HepG2 (cell line): ENCODE results near the gene RFC1. TPM values are rescaled to one million over a fixed set of nuclear protein-coding genes. Genes with fewer than 3 reads are reported as not detected.

ENCODE experiments used
- ATM ChIP-seq: fragments of 450-650 bp; IDR thresholded peaks from 2 replicates; pipeline ENCODE4 v1.7.1; 2017; ENCODE audit warnings: mild to moderate bottlenecking, borderline replicate concordance
- BRCA1 ChIP-seq: sonication (generic); formaldehyde crosslinking; IDR thresholded peaks from 2 replicates; pipeline ENCODE4 v1.4.0; 2020; ENCODE audit warnings: missing genetic modification reagents
- CEBPG ChIP-seq: IDR thresholded peaks from 2 replicates; pipeline ENCODE4 v1.6.1; 2016
- DPF2 ChIP-seq: sonication (generic); formaldehyde crosslinking; IDR thresholded peaks from 2 replicates; pipeline ENCODE4 v1.4.0; 2020; ENCODE audit warnings: mild to moderate bottlenecking, low read depth, missing genetic modification reagents, borderline replicate concordance
- MBNL3 ChIP-seq: fragments of 250-450 bp; sonication (Bioruptor Pico); conservative IDR thresholded peaks from 2 replicates; pipeline ENCODE4 v1.8.0; 2022; ENCODE audit warnings: mild to moderate bottlenecking, inconsistent platforms
- MLX ChIP-seq: IDR thresholded peaks from 2 replicates; pipeline ENCODE4 v1.6.1; 2016
- NFKB2 ChIP-seq: sonication (generic); formaldehyde crosslinking; IDR thresholded peaks from 2 replicates; pipeline ENCODE4 v1.4.0; 2020; ENCODE audit warnings: missing genetic modification reagents, borderline replicate concordance
- PCBP1 ChIP-seq: fragments of 200-400 bp; formaldehyde crosslinking; IDR thresholded peaks from 2 replicates; pipeline ENCODE4 v1.6.1; 2017; ENCODE audit warnings: mild to moderate bottlenecking, low read depth, low read length, borderline replicate concordance
- RAD51 ChIP-seq: fragments of 450-650 bp; IDR thresholded peaks from 2 replicates; pipeline ENCODE4 v1.6.1; 2016; ENCODE audit warnings: borderline replicate concordance
- RFX3 ChIP-seq: IDR thresholded peaks from 2 replicates; pipeline ENCODE4 v1.6.1; 2016; ENCODE audit warnings: missing biosample characterization, missing genetic modification reagents
- SETDB1 ChIP-seq: sonication (generic); formaldehyde crosslinking; IDR thresholded peaks from 2 replicates; pipeline ENCODE4 v1.5.1; 2020; ENCODE audit warnings: missing genetic modification reagents, mild to moderate bottlenecking, borderline replicate concordance
- SP1 ChIP-seq, 2 experiments: fragments of 450-650 bp in 1 of 2; sonication (generic) in 1 of 2; formaldehyde crosslinking in 1 of 2; IDR thresholded peaks; 2 replicates each; pipeline versions ENCODE4 v1.4.0 to v1.6.1; 2016 to 2020; ENCODE audit warnings: missing genetic modification reagents in 1 of 2
- SP2 ChIP-seq: sonication (generic); formaldehyde crosslinking; IDR thresholded peaks from 2 replicates; pipeline ENCODE4 v1.5.1; 2020; ENCODE audit warnings: mild to moderate bottlenecking, missing genetic modification reagents
- SP4 ChIP-seq: sonication (generic); formaldehyde crosslinking; IDR thresholded peaks from 2 replicates; pipeline ENCODE4 v1.8.1; 2023; ENCODE audit warnings: mild to moderate bottlenecking, missing genetic modification reagents
- TAF1 ChIP-seq: sonication (generic); formaldehyde crosslinking; IDR thresholded peaks from 2 replicates; pipeline ENCODE4 v1.4.0; 2020; ENCODE audit warnings: missing genetic modification reagents
- ZNF180 ChIP-seq: sonication (generic); formaldehyde crosslinking; IDR thresholded peaks from 2 replicates; pipeline ENCODE4 v1.4.0; 2020; ENCODE audit warnings: low read depth, missing genetic modification reagents, borderline replicate concordance
- ZNF335 ChIP-seq: sonication (generic); formaldehyde crosslinking; IDR thresholded peaks from 2 replicates; pipeline ENCODE4 v1.4.0; 2020; ENCODE audit warnings: missing genetic modification reagents
- ZNF574 ChIP-seq: sonication (generic); formaldehyde crosslinking; IDR thresholded peaks from 2 replicates; pipeline ENCODE4 v1.4.0; 2020; ENCODE audit warnings: missing genetic modification reagents
- ZNF646 ChIP-seq: sonication (generic); formaldehyde crosslinking; IDR thresholded peaks from 2 replicates; pipeline ENCODE4 v1.9.0; 2021; ENCODE audit warnings: mild to moderate bottlenecking, missing genetic modification reagents
- ZNF720 ChIP-seq: sonication (generic); formaldehyde crosslinking; IDR thresholded peaks from 2 replicates; pipeline ENCODE4 v1.4.0; 2020; ENCODE audit warnings: missing genetic modification reagents
- ZNF780A ChIP-seq: sonication (generic); formaldehyde crosslinking; IDR thresholded peaks from 2 replicates; pipeline ENCODE4 v1.8.0; 2022; ENCODE audit warnings: mild to moderate bottlenecking, missing genetic modification reagents, moderate library complexity
- ZSCAN29 ChIP-seq: sonication (generic); formaldehyde crosslinking; conservative IDR thresholded peaks from 2 replicates; pipeline ENCODE4 v1.4.0; 2020; ENCODE audit warnings: mild to moderate bottlenecking, missing genetic modification reagents
- polyA plus RNA-seq, 8 experiments: library from polyadenylated mRNA; depleted of rRNA in 3 of 8; stranded (reverse) in 7 of 8; unstranded in 1 of 8; fragments of >200 nt; fragmentation: Illumina TruSeq in 4 of 8; extraction: Trizol in 4 of 8; gene quantifications; 2 replicates each; pipeline versions ENCODE4 v1.2.1 to v1.2.3, GENCODE V29; 2011 to 2016; ENCODE audit warnings: low read depth in 4 of 8, missing spikeins in 1 of 8, mixed read lengths in 1 of 8; ENCODE audit not compliant: insufficient read depth in 1 of 8
- total RNA-seq, 5 experiments: library from RNA; depleted of rRNA; stranded (reverse); fragments of >200 nt; fragmentation: Illumina TruSeq; extraction: Trizol; gene quantifications; 2 replicates each; pipeline ENCODE4 v1.2.3, GENCODE V29; 2016; ENCODE audit warnings: low read depth in 1 of 5

Gene RFC1
- total and polyA plus RNA-seq, 2 of the 13 experiments (the other 11 are each of a cell fraction or from before 2014, with no cell fraction given), result 15.9 to 78.8 TPM

GRCh38 chr4:39341075-39341725, 25.0 kb downstream of the RFC1 start (continued):
- TF ChIP-seq ZNF780A (CRISPR knock-in tag), result no peak
- peak; percentile 82 for TF ChIP-seq CEBPG (CRISPR knock-in tag)
- TF ChIP-seq MBNL3 (CRISPR knock-in tag), result no peak
- no peak for TF ChIP-seq ZNF180 (CRISPR knock-in tag)
- 0 out of 2 replicates have a peak, but pooled peaks have one; percentile 78 for TF ChIP-seq MLX (CRISPR knock-in tag)
- no peak; the same call in 1 of the 2 replicates for TF ChIP-seq DPF2 (CRISPR knock-in tag)
- no peak for TF ChIP-seq BRCA1 (CRISPR knock-in tag)
- no peak for TF ChIP-seq SP2 (CRISPR knock-in tag)
- no peak for TF ChIP-seq SP4 (CRISPR knock-in tag)
- TF ChIP-seq ZNF646 (CRISPR knock-in tag), result peak; percentile 49; the same call in 1 of the 2 replicates
- TF ChIP-seq PCBP1, result no peak
- TF ChIP-seq NFKB2, result no peak
- peak; percentile 87 for TF ChIP-seq ZSCAN29 (CRISPR knock-in tag)
- no peak for TF ChIP-seq SETDB1 (CRISPR knock-in tag)
- no peak for TF ChIP-seq SP1 (IDR thresholded peaks at IDR 0.05)
- 0 out of 2 replicates have a peak, but pooled peaks have one; percentile 17 for TF ChIP-seq SP1 (CRISPR knock-in tag; IDR thresholded peaks at IDR 0.05)
- TF ChIP-seq RFX3 (CRISPR knock-in tag), result no peak
- TF ChIP-seq ATM, result no peak
- TF ChIP-seq ZNF574 (CRISPR knock-in tag), result peak; percentile 41; the same call in 1 of the 2 replicates
- TF ChIP-seq ZNF720 (CRISPR knock-in tag), result no peak
- TF ChIP-seq RAD51, result no peak
- peak; percentile 47; the same call in 1 of the 2 replicates for TF ChIP-seq ZNF335
- TF ChIP-seq TAF1 (CRISPR knock-in tag), result no peak
